Measurements from ENCODE around the gene FCGR3A.
A peak's percentile ranks its signal among the peaks of the same experiment; 100 is the strongest.
"Not testable (repeated sequence)": the region's sequence is repeated elsewhere in the genome, so short reads cannot be mapped to it uniquely, and the experiment has no call there.

FCGR3A gene

DNA sequence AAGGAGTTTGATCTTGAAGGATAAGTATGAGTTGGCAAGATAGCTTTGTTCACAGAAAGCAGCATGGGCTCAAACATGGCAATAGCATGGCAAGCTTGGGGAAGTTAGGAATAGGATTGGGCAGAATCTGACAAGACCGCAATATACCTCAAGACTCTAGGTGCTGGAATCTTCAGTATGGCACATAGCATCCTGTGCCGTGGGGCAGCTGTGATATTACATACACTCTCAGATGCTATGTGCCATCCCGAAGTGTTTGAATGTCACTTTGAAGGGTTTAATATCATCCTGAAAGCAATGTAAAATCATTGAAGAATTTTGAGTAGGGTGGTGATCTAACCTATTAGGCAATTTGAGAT is 17.0 kb upstream of the FCGR3A start:
- not testable (repeated sequence) for H3K4me1 Mint-ChIP-seq (ENCODE audit: low read depth); H3K9me3 Mint-ChIP-seq; H3K27ac Mint-ChIP-seq; H3K4me3 Mint-ChIP-seq; H3K36me3 Mint-ChIP-seq (ENCODE audit: low read depth)
- peaks cover 31% of the 10 kb centered on the region for H3K27me3 Mint-ChIP-seq (ENCODE audit: low read depth)

GRCh38 chr1:161563522-161563921 is 13.9 kb upstream of the FCGR3A start:
- not testable (repeated sequence) for H3K36me3 Mint-ChIP-seq (ENCODE audit: low read depth); H3K9me3 Mint-ChIP-seq; H3K27ac Mint-ChIP-seq; H3K4me3 Mint-ChIP-seq
- Mint-ChIP-seq H3K27me3 (ENCODE audit: low read depth) (peaks cover 20% of the 10 kb centered on the region), H3K4me1 (ENCODE audit: low read depth) (peaks cover 12% of the 10 kb centered on the region)

GRCh38 chr1:161562441-161562840 is 12.8 kb upstream of the FCGR3A start:
- H3K27ac Mint-ChIP-seq; H3K36me3 Mint-ChIP-seq (ENCODE audit: low read depth): not testable (repeated sequence)

DNA sequence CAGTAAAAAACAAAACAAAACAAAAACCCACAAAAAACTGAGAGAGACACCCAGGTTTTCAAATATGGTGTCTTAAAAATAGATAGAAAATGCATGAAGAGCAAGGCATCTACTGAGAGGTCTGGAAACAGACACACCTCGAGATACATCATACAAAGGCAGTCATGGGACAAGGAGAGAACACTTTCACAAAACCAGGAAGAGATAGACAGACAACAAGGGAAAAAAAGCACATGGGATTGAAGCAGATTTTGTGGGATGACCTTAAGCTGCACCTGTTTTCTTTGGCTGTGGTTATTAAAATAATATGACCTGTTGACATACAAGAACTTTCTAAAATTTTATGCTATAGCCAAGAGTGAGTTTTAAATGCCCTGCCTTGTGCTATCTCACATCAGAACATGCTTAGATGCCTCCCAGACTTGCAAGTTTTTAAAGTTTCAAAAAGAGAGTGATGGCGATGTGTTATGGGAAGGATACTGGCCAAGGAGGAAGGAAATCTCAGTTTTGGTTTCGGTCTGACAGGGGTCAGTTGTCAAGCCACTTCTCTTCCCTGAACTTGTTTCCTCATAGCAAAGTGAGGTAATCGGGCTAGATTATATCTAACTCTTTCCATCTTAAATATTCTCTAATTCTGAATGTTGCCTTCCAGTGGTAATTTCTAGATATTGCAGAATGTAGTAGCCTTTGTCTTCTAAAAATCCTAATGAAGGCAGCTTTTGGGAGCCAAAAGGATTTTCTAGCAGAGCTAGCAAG is 11.5 kb upstream of the FCGR3A start:
- peak overlapping the region; percentile 47 for H3K27ac Mint-ChIP-seq
- H3K9me3 Mint-ChIP-seq; H3K4me1 Mint-ChIP-seq (ENCODE audit: low read depth); H3K36me3 Mint-ChIP-seq (ENCODE audit: low read depth): not testable (repeated sequence)
- peaks cover 17% of the 10 kb centered on the region for H3K27me3 Mint-ChIP-seq (ENCODE audit: low read depth)
- H3K4me3 Mint-ChIP-seq, result peak overlapping the region; percentile 11

More at GRCh38 chr1:161562441-161562840, 12.8 kb upstream of the FCGR3A start:
- H3K9me3 Mint-ChIP-seq, H3K4me3 Mint-ChIP-seq: not testable (repeated sequence)
- peaks cover 12% of the 10 kb centered on the region for H3K4me1 Mint-ChIP-seq (ENCODE audit: low read depth)
- H3K27me3 Mint-ChIP-seq (ENCODE audit: low read depth), result peaks cover 20% of the 10 kb centered on the region

DNA sequence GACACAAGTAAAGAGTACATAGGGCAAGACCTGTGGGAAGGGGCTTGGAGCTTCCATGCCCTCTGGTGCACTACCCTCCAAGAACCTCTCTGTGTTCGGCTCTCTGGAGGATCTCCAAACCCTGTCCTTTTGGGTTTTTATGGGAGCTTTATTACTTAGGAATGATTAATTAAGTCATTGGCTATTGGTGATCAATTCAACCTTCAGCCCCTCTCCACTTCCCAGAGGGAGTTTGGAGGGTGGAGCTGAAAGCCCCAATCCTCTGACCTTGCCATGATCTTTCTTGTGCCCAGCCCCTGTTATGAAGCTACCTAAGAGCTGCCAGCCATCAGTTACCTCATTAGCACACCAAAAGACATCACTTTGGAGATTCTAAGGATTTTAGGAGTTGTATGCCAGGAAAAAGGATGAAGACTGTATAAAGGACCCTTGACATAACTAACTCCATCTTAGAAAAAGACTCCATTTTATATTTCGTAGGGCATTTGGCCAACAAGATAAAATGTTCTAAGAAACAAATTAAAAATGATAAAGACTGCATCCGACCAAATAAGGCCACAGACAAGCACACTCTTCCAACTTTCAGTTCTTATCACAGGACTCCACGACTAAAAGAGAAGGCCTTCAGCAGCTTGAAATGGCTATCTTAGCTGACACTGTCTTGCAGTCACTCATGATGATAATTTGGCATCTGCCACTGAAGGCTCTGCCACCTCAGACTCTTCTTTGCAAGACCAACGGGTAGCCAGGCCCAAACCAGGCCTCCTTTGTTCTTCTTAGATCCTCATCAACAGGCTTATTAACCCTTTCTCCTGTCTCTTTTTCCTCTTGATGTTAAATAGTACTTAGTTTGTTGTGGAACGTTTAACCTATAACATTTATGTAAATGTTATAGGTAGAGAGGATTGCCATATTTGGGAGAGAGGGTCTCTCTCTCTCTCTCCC is 8.2 kb upstream of the FCGR3A start:
- not testable (repeated sequence) for H3K36me3 Mint-ChIP-seq (ENCODE audit: low read depth); H3K4me3 Mint-ChIP-seq; H3K9me3 Mint-ChIP-seq; H3K27me3 Mint-ChIP-seq (ENCODE audit: low read depth); H3K27ac Mint-ChIP-seq
- H3K4me1 Mint-ChIP-seq (ENCODE audit: low read depth), result peaks cover 20% of the 10 kb centered on the region

GRCh38 chr1:161556990-161557389 is 7.4 kb upstream of the FCGR3A start:
- H3K27me3 Mint-ChIP-seq (ENCODE audit: low read depth); H3K27ac Mint-ChIP-seq; H3K9me3 Mint-ChIP-seq; H3K4me3 Mint-ChIP-seq; H3K36me3 Mint-ChIP-seq (ENCODE audit: low read depth): not testable (repeated sequence)
- peaks cover 20% of the 10 kb centered on the region for H3K4me1 Mint-ChIP-seq (ENCODE audit: low read depth)

DNA sequence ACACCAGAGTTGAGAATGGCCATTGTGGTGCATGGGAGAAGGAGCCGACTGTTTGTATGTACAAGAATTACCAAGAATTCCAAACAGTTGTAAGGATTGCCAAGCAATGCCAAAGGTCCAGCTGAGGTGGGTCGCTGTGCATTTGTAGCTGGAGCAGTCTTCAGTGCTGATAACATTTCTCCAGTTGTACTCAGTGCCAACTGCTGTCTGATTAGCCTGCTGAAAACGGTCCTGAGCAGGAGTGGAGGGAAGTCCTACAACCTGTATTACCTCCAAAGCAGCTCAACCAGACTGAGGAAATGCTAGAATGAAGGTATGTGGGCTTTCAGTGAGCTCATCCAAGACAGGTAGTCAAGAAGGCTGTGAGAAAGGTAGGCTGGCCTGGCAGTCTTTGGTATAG is 6.5 kb upstream of the FCGR3A start:
- not testable (repeated sequence) for H3K36me3 Mint-ChIP-seq (ENCODE audit: low read depth); H3K4me3 Mint-ChIP-seq; H3K27me3 Mint-ChIP-seq (ENCODE audit: low read depth); H3K27ac Mint-ChIP-seq; H3K9me3 Mint-ChIP-seq
- peaks cover 17% of the 10 kb centered on the region for H3K4me1 Mint-ChIP-seq (ENCODE audit: low read depth)

DNA sequence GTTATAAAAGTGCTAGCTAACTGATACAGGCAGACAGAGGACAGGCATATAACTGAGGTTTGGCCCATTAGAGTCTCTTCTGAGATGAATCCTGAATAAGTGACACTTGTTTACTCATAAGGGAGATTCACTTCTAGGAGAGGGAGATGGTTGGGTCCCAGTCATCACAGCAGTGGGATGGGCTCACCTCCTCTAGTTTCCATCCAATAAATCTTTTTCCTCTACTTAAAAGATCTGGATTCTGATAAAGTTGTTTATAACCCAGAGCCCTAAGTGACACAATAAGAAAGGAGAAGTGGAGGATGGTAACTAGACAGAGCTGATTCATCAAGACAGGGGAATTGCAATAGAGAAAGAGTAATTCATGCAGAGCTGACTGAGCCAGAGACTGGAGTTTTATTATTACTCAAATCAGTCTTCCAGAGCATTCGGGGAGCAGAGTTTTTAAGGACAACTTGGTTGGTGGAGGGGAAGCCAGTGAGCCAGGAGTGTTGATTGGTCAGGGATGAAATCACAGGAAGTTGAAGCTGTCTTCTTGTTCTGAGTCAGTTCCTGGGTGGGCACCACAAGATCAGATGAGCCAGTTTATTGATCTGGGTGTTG is 5.3 kb upstream of the FCGR3A start:
- H3K4me1 Mint-ChIP-seq (ENCODE audit: low read depth), result peaks cover 13% of the 10 kb centered on the region
- not testable (repeated sequence) for H3K36me3 Mint-ChIP-seq (ENCODE audit: low read depth); H3K9me3 Mint-ChIP-seq; H3K27me3 Mint-ChIP-seq (ENCODE audit: low read depth)
- H3K4me3 Mint-ChIP-seq, result peak overlapping the region; percentile 55
- H3K27ac Mint-ChIP-seq, result peak overlapping the region; percentile 72

GRCh38 chr1:161554340-161554739 is 4.7 kb upstream of the FCGR3A start:
- not testable (repeated sequence) for H3K27me3 Mint-ChIP-seq (ENCODE audit: low read depth); H3K36me3 Mint-ChIP-seq (ENCODE audit: low read depth); H3K9me3 Mint-ChIP-seq
- peak overlapping the region; percentile 80 for H3K27ac Mint-ChIP-seq
- H3K4me1 Mint-ChIP-seq (ENCODE audit: low read depth), result peaks cover 13% of the 10 kb centered on the region
- peak overlapping the region; percentile 77 for H3K4me3 Mint-ChIP-seq

GRCh38 chr1:161553631-161554030 is 4.0 kb upstream of the FCGR3A start:
- not testable (repeated sequence) for H3K27me3 Mint-ChIP-seq (ENCODE audit: low read depth); H3K27ac Mint-ChIP-seq; H3K9me3 Mint-ChIP-seq; H3K36me3 Mint-ChIP-seq (ENCODE audit: low read depth); H3K4me3 Mint-ChIP-seq
- H3K4me1 Mint-ChIP-seq (ENCODE audit: low read depth), result peaks cover 13% of the 10 kb centered on the region

GRCh38 chr1:161550942-161551341 is 1.3 kb upstream of the FCGR3A start:
- peaks cover 15% of the 10 kb centered on the region for H3K4me1 Mint-ChIP-seq (ENCODE audit: low read depth)
- H3K27me3 Mint-ChIP-seq (ENCODE audit: low read depth); H3K4me3 Mint-ChIP-seq; H3K36me3 Mint-ChIP-seq (ENCODE audit: low read depth); H3K27ac Mint-ChIP-seq; H3K9me3 Mint-ChIP-seq: not testable (repeated sequence)

DNA sequence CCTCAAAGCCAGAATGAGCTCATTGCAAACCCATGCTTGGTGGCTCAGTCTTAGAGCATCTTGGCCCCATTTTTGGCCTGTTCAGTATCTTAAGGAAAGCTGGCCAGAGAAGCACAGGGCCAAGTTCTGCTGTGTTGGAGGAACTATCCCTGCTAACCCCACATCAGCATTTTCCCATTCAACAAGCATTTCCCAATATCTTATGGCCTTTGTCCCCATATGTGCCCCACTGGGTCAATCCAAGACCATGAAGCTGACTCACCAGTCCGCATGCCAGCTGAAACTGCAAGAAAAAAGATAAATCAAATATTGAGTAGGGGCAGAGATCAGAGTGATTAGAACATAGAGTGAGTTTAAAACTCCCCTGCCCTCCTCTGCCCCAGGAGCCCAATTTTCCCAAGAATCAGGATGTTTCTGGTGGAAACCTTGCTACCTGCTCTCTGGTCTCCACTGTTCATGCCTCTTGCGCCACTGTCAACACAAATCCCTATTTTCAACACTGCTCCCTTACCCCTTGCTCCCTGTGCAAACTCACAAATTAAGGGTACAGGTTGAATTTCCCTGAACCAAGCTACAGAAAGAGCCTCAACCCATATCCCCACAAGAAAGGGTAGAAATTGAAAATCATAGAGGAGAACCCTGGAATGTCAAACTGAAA is 740 bp downstream of the FCGR3A start:
- H3K36me3 Mint-ChIP-seq (ENCODE audit: low read depth); H3K27ac Mint-ChIP-seq; H3K27me3 Mint-ChIP-seq (ENCODE audit: low read depth); H3K4me1 Mint-ChIP-seq (ENCODE audit: low read depth); H3K4me3 Mint-ChIP-seq; H3K9me3 Mint-ChIP-seq: not testable (repeated sequence)

DNA sequence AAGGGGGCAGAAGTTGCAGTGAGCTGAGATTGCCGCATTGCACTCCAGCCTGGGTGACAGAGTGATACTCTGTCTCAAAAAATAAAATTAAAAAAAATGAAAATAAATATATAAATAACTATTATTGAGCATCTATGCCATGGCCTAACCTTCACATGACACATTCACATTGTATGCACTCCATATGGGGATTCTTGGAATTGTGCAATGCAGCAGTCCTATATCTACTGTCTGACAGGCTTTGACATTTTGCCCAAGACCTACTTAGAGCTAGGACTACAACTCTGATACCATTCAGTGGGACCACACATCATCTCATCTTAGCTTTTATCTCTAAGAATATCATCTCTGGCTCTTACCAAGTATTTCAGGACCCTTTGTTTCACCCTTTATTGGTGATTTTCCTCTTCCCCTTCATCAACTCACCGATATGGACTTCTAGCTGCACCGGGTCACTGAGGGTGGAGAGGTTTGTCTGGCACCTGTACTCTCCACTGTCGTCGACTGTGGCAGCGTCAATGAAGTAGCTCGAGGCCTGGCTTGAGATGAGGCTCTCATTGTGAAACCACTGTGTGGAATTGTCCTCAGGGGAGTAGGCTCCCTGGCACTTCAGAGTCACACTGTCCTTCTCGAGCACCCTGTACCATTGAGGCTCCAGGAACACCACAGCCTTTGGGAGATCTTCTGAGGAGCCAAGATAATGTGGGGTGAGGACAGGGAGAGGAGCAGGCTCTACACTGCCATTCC is 1.4 kb downstream of the FCGR3A start:
- H3K4me1 Mint-ChIP-seq (ENCODE audit: low read depth), result peaks cover 12% of the 10 kb centered on the region
- not testable (repeated sequence) for H3K9me3 Mint-ChIP-seq; H3K4me3 Mint-ChIP-seq; H3K27me3 Mint-ChIP-seq (ENCODE audit: low read depth); H3K27ac Mint-ChIP-seq; H3K36me3 Mint-ChIP-seq (ENCODE audit: low read depth)

- H3K9me3 Mint-ChIP-seq; H3K4me3 Mint-ChIP-seq; H3K27me3 Mint-ChIP-seq (ENCODE audit: low read depth); H3K36me3 Mint-ChIP-seq (ENCODE audit: low read depth); H3K27ac Mint-ChIP-seq: not testable (repeated sequence)
- peaks cover 37% of the 10 kb centered on the region for H3K4me1 Mint-ChIP-seq (ENCODE audit: low read depth)
These were observed 4.5 kb downstream of the FCGR3A start for GRCh38 chr1:161545005-161545731.
